ENCODE measurements around the gene ZNF580. TPM values are rescaled to one million over a fixed set of nuclear protein-coding genes. Genes with fewer than 3 reads are reported as not detected.

Gene ZNF580
- total RNA-seq, 2 donors from 2014 or later, result 35.7 to 39.5 TPM

GRCh38 chr19:55660404-55660803, 19.6 kb downstream of the ZNF580 start:
- H3K9me3 Mint-ChIP-seq, result no peaks in the 10 kb centered on the region
- DNase-seq (ENCODE audit: low spot score), result no peak
- no peak for ATAC-seq
- H3K4me1 Mint-ChIP-seq (ENCODE audit: low read depth in 2 of 2), result peaks cover 52 to 53% of the 10 kb centered on the region in 2 donors
- no peaks in the 10 kb centered on the region for H3K27me3 Mint-ChIP-seq
- no peak overlapping the region for H3K27ac Mint-ChIP-seq
- H3K4me3 Mint-ChIP-seq, result no peak overlapping the region
- H3K36me3 Mint-ChIP-seq, result peaks cover 39% of the 10 kb centered on the region

- DNase-seq (ENCODE audit: low spot score), result no peak
- peaks cover 48% of the 10 kb centered on the region in 2 donors for H3K4me1 Mint-ChIP-seq (ENCODE audit: low read depth in 2 of 2)
Measured at GRCh38 chr19:55660991-55661390, 20.2 kb downstream of the ZNF580 start.

GRCh38 chr19:55661826-55662225, 21.0 kb downstream of the ZNF580 start:
- ATAC-seq (no peak), DNase-seq (ENCODE audit: low spot score) (no peak)
- Mint-ChIP-seq H3K27ac (peak overlapping the region in 1 of 2 donors; percentile 30), H3K4me3 (peak overlapping the region; percentile 15), H3K27me3 (no peaks in the 10 kb centered on the region), H3K9me3 (no peaks in the 10 kb centered on the region), H3K36me3 (peaks cover 30% of the 10 kb centered on the region), H3K4me1 (ENCODE audit: low read depth in 2 of 2) (peaks cover 42 to 45% of the 10 kb centered on the region in 2 donors)

More at GRCh38 chr19:55660991-55661390, 20.2 kb downstream of the ZNF580 start:
- ATAC-seq, result no peak
- Mint-ChIP-seq H3K4me3 (no peak overlapping the region), H3K9me3 (no peaks in the 10 kb centered on the region), H3K27ac (no peak overlapping the region), H3K36me3 (peaks cover 34% of the 10 kb centered on the region), H3K27me3 (no peaks in the 10 kb centered on the region)

- H3K9me3 Mint-ChIP-seq, result no peaks in the 10 kb centered on the region
- no peak overlapping the region for H3K4me3 Mint-ChIP-seq
- H3K27ac Mint-ChIP-seq, result no peak overlapping the region
- H3K4me1 Mint-ChIP-seq (ENCODE audit: low read depth in 2 of 2), result peaks cover 32 to 33% of the 10 kb centered on the region in 2 donors
- DNase-seq (ENCODE audit: low spot score), result no peak
- peaks cover 22% of the 10 kb centered on the region for H3K36me3 Mint-ChIP-seq
- no peaks in the 10 kb centered on the region for H3K27me3 Mint-ChIP-seq
- ATAC-seq, result no peak
Measured at GRCh38 chr19:55663846-55664536, 23.2 kb downstream of the ZNF580 start.

- peaks cover 22% of the 10 kb centered on the region for H3K36me3 Mint-ChIP-seq
- H3K4me1 Mint-ChIP-seq (ENCODE audit: low read depth in 2 of 2), result peaks cover 32 to 35% of the 10 kb centered on the region in 2 donors
- H3K27ac Mint-ChIP-seq, result no peak overlapping the region
- DNase-seq (ENCODE audit: low spot score) (no peak), ATAC-seq (no peak)
- no peaks in the 10 kb centered on the region for H3K9me3 Mint-ChIP-seq
- H3K27me3 Mint-ChIP-seq, result no peaks in the 10 kb centered on the region
- H3K4me3 Mint-ChIP-seq, result no peak overlapping the region
Measured at GRCh38 chr19:55666343-55667005, 25.7 kb downstream of the ZNF580 start.

- peaks cover 18% of the 10 kb centered on the region for H3K36me3 Mint-ChIP-seq
- H3K27me3 Mint-ChIP-seq, result no peaks in the 10 kb centered on the region
- DNase-seq (ENCODE audit: low spot score) (no peak), ATAC-seq (no peak)
- H3K4me3 Mint-ChIP-seq, result no peak overlapping the region
- no peak overlapping the region for H3K27ac Mint-ChIP-seq
- peaks cover 28 to 32% of the 10 kb centered on the region in 2 donors for H3K4me1 Mint-ChIP-seq (ENCODE audit: low read depth in 2 of 2)
- no peaks in the 10 kb centered on the region for H3K9me3 Mint-ChIP-seq
Measured at GRCh38 chr19:55667006-55667381, 26.2 kb downstream of the ZNF580 start.

GRCh38 chr19:55667511-55667910, 26.7 kb downstream of the ZNF580 start:
- no peak for ATAC-seq
- Mint-ChIP-seq H3K36me3 (peaks cover 18% of the 10 kb centered on the region), H3K27ac (no peak overlapping the region)

GRCh38 chr19:55667958-55668357, 27.2 kb downstream of the ZNF580 start:
- no peaks in the 10 kb centered on the region for H3K9me3 Mint-ChIP-seq
- peaks cover 14% of the 10 kb centered on the region for H3K36me3 Mint-ChIP-seq
- H3K27ac Mint-ChIP-seq, result no peak overlapping the region
- H3K4me1 Mint-ChIP-seq (ENCODE audit: low read depth in 2 of 2), result peaks cover 25 to 29% of the 10 kb centered on the region in 2 donors
- no peaks in the 10 kb centered on the region for H3K27me3 Mint-ChIP-seq
- H3K4me3 Mint-ChIP-seq, result no peak overlapping the region
- DNase-seq (ENCODE audit: low spot score), result no peak
- no peak for ATAC-seq

More at GRCh38 chr19:55667511-55667910, 26.7 kb downstream of the ZNF580 start:
- Mint-ChIP-seq H3K4me3 (no peak overlapping the region), H3K27me3 (no peaks in the 10 kb centered on the region), H3K9me3 (no peaks in the 10 kb centered on the region), H3K4me1 (ENCODE audit: low read depth in 2 of 2) (peaks cover 29 to 33% of the 10 kb centered on the region in 2 donors)
- no peak for DNase-seq (ENCODE audit: low spot score)

GRCh38 chr19:55668603-55669348, 28.0 kb downstream of the ZNF580 start:
- Mint-ChIP-seq H3K9me3 (no peaks in the 10 kb centered on the region), H3K27ac (no peak overlapping the region), H3K36me3 (peaks cover 8% of the 10 kb centered on the region), H3K4me3 (no peak overlapping the region), H3K27me3 (no peaks in the 10 kb centered on the region), H3K4me1 (ENCODE audit: low read depth in 2 of 2) (peaks cover 24 to 25% of the 10 kb centered on the region in 2 donors)
- ATAC-seq (no peak), DNase-seq (ENCODE audit: low spot score) (no peak)

GRCh38 chr19:55669418-55670279, 28.8 kb downstream of the ZNF580 start:
- Mint-ChIP-seq H3K27ac (no peak overlapping the region), H3K36me3 (peaks cover 4% of the 10 kb centered on the region), H3K4me3 (no peak overlapping the region), H3K27me3 (no peaks in the 10 kb centered on the region), H3K9me3 (no peaks in the 10 kb centered on the region), H3K4me1 (ENCODE audit: low read depth in 2 of 2) (peaks cover 23 to 25% of the 10 kb centered on the region in 2 donors)
- no peak for DNase-seq (ENCODE audit: low spot score)
- no peak for ATAC-seq

- ATAC-seq (no peak), DNase-seq (ENCODE audit: low spot score) (no peak)
- peak overlapping the region in 1 of 2 donors; percentile 33 for H3K27ac Mint-ChIP-seq
- H3K9me3 Mint-ChIP-seq, result no peaks in the 10 kb centered on the region
- no peak overlapping the region for H3K4me3 Mint-ChIP-seq
- no peaks in the 10 kb centered on the region for H3K27me3 Mint-ChIP-seq
- peaks cover 26% of the 10 kb centered on the region in 2 donors for H3K4me1 Mint-ChIP-seq (ENCODE audit: low read depth in 2 of 2)
- H3K36me3 Mint-ChIP-seq, result peaks cover 6% of the 10 kb centered on the region
Measured at GRCh38 chr19:55670280-55671053, 29.7 kb downstream of the ZNF580 start.

GRCh38 chr19:55671054-55671378, 30.2 kb downstream of the ZNF580 start:
- no peak for DNase-seq (ENCODE audit: low spot score)
- Mint-ChIP-seq H3K36me3 (peaks cover 12% of the 10 kb centered on the region), H3K27ac (peak overlapping the region in 1 of 2 donors; percentile 33), H3K4me3 (no peak overlapping the region), H3K4me1 (ENCODE audit: low read depth in 2 of 2) (peaks cover 31 to 32% of the 10 kb centered on the region in 2 donors), H3K9me3 (no peaks in the 10 kb centered on the region), H3K27me3 (no peaks in the 10 kb centered on the region)
- no peak for ATAC-seq

- DNase-seq (ENCODE audit: low spot score) (no peak), ATAC-seq (no peak)
- Mint-ChIP-seq H3K27me3 (no peaks in the 10 kb centered on the region), H3K4me1 (ENCODE audit: low read depth in 2 of 2) (peaks cover 40 to 44% of the 10 kb centered on the region in 2 donors), H3K27ac (no peak overlapping the region), H3K4me3 (no peak overlapping the region), H3K9me3 (no peaks in the 10 kb centered on the region), H3K36me3 (peaks cover 18% of the 10 kb centered on the region)
Measured at GRCh38 chr19:55672418-55672817, 31.6 kb downstream of the ZNF580 start.

All from natural killer cell treated with Interleukin-12 subunit alpha and Interleukin-12 subunit beta and Interleukin-15 and Interleukin-18, amount 100 ng/mL, for 72 hours (primary cell).